DMS 273 (cell line): ENCODE measurements around the gene SPTSSB.
A peak's percentile ranks its signal among the peaks of the same experiment; 100 is the strongest.

ENCODE experiments used
- DNase-seq: peaks from one replicate; lab custom pipeline; 2025; ENCODE audit not compliant: unreplicated experiment; lab: John Stamatoyannopoulos, UW

The SPTSSB gene

DNA sequence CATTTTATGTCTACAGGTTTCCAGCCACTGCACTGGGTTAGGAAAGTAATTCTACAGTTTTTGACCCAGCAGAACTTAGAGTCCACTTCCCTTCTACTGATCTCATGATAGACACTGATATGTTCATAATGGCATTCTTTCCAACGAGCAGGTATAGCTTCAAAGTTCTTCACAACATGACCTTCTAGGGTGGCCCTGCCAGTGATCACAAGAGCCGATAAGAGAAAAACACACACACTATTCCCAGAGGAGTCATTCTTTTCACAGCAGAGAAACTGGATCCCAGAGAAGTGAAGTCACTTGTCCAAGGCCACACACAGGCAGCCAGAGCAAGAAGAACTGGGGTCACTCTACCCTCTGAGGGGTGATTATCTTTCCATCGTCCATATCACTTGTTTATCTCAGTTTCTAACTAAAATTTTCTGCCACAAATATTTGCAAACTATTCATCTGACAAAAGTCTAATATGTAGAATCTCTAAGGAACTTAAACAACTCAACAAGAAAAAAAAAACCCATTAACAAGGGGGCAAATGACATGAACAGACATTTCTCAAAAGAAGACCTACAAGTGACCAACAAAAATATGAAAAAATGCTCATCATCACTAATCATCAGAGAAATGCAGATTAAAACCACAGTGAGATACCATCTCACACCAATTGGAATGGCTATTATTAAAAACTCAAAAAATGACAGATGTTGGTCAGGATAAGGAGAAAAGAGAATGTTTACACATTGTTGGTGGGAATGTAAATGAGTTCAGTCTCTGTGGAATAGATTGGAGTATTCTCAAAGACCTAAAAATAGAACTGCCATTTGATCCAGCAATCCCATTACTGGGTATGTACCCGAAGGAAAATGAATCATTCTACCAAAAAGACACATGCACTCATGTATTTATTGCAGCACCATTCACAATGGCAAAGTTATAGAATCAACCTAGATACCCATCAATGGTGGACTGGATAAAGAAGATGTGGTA, 31.5 kb downstream of the SPTSSB start:
- peak; percentile 32 for DNase-seq

DNA sequence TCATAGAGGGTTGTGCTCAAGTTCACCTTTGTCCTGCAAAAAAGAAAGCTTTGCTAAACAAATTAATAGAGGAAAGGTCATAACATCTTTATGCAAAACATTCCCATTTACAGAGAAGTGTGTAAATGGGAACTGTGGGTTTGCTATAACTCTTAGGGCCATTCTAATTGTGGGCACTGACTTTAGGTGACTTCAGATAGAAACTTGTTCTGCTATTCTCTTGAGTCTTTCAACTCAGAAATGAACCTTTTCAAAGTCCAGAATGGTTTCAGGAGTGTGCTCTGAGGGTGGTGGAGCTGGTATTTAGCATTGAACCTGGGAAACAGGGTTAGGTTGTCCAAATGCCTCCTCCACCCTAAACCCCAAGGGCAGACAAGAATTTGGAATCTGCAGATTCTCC, 34.0 kb downstream of the SPTSSB start:
- DNase-seq: no peak

DNA sequence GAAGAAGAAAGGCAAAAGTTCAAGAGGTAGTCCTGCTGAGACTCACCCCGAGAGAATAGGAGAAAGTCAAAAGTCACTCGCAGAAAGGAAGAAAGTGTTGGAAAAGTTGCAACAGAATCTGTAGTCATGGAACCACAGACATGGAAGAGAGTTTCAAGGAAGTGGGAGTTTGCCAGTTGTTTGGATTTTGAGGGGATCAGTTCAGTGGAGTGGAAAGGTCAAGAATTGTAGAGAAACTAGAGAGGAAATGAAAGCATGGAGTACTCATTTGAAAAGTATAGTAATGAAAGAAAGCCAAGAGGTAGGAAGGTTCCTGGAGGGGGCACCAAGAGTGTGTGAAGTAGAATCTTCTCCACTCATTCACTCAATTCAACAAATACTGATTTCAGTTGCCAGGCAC, 34.7 kb downstream of the SPTSSB start:
- no peak for DNase-seq

DNA sequence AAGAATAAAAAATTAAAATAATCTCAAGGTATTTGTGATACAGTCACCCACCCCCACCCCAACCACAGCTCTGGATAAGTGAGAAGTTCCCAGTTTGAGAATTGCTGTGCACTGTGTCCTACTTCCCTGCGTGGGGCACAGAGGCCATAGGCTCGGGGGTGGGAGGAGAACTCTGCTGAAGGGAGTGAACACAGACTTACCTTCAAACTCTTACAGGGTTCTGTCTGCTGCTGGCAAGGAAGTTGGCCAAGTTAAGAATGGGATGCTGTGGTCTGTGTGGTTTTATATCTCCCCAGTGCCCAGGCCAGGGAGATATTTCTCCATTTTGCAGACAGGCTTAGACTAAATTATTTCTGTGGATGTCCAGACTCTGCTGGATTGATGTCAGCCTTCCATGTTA, 37.6 kb downstream of the SPTSSB start:
- no peak for DNase-seq

DNA sequence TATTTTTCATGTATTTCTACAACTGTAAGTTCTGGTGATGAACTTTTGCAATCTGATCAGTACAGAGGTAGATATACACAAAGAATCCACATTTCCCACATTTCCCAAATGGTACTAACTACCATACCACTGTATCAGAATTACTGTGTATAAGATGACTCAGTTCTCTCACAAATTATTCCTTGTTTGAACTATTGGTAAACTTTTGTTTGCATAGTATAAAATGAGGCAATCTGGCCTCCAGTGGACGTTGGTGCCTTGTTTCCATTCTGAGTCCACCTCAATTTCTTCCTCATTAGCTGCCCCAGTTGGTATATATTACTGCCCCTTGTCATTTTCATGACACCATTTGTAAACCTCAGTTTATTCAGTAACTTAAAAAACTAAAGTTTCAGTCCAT, 38.5 kb downstream of the SPTSSB start:
- DNase-seq: no peak

DNA sequence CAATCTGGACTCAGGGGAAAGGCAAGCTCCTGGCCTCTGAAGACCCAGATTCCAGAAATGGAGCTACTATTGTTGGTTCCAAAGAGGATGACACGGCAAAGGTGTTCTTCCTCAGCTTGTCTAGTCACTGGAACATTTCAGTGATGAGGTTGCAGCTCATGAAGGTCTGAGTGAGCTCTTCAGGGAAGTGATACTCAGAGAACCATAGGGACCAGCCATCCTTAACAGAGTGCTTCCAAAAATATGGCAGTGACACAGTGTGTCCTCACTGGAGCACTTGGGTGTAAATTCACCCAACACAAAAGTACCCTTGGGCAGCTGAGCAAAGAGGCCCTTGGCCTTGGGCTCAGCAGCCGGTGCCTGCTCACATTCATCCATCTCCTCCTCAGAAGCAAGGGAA, 46.3 kb downstream of the SPTSSB start:
- DNase-seq: no peak

DNA sequence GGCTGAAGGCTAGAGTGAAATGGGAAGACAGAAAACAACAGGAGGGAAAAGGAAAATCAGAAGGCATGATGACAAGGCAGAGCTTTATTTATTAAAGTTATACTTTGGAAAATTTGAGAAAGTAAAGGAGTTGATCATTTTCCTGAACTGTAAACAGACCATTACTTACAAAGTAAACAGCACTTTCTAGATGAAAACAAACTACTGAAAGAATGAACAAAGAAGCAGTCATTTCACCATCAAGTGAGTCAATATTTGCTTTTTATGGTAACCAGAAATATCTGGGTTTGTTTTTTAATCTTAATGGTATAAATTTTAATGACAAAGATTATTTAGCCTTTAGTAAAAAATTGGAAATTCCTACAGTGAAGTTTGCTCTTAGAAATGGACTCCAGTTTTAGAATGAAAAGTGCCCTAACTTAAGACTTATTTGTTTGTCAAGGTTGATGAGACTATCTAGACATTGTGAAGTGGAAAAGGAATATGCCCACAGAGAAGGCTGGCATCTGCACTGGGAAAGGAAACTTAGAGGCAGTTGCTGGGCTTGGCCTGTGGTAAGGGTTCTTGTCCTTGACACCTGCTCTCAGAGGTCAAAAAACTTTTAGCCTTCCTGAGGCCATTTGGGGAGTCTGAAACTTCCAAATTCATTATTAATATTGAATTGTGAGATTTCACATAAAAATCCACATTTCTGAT, 47.2 kb downstream of the SPTSSB start:
- no peak for DNase-seq

DNA sequence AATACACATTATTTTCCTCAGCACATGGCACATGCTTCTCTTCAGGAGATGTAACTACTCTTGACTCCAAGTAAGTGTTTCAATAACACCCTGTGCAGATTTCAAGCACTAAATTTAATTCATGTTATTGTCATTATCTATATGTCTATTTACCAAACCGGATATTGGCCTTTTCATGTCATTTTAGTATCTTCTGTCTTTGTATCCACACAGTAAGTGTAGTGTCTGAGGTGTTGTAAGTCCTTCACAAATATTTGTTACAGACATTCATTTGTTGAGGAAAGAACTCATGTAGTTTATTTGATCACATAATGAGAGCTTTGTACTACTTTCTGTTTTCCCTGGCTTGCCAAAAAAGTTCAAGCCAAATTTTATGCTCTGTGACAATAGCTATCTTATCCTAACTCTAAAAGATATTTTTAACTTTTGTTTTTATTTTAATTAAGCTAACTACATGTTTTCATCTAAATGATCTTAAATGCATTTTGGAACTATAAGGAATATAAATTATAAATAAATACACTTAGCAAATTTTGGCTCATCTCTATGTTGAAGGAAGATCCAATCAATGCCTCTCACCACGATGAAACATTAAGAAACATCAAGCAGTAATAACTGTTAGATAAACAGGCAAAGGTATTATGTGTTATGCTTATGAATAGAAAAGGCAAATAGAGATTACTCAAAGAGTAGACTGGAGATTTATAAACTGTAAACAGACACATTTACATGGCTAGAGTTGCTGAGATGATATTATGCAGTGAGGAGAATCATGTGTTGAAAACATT, 48.3 kb downstream of the SPTSSB start:
- no peak for DNase-seq

DNA sequence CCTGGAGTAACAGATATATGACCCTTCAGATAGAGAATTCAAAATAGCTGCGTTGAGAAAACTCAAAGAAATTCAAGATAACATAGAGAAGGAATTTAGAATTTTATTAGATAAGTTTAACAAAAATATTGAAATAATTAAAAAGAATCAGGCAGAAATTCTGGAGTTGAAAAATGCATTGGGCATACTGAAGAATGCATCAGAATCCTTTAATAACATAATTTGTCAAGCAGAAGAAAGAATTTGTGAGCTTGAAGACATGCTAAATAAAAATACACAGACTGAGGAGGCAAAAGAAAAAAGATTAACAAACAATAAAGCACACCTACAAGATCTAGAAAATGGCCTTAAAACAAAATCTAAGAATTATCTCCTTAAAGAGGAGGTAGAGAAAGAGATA, 50.5 kb downstream of the SPTSSB start:
- no peak for DNase-seq

DNA sequence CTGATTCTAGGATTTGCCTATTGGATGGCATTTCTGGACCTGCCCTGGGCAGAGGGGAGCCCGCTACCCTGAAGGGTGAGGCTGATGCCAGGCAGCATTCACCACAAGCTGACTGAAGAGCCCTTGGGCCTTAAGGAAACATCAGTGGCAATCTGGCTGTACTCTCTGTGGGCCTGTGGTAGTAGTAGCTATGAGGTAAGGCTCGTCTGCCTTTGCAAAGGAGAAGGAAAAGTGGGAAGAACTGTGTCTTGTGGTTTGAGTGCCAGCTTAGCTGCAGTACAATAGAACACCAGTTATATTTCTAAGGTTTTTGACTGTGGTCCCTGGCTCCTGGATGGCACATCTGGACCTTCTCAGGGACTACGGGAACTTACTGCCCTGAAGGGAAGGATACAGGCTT, 51.5 kb downstream of the SPTSSB start:
- no peak for DNase-seq

DNA sequence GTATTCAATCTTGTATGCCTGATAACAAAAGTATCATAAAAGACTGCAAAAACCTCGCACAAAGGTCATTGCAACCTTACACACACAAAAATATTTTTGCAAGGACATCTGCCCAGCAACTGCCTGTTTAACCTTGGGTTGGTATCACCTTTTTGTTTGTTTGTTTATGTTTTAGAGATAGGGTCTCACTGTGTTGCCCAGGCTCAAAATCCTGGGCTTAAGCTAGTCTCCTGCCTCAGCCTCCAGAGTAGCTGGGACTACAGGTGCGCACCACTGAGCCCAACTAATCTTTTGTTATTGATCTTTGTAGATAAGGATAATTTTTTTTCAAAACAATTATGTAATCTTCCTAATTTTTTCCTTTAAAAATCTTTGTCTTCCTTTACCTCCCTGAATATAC, 54.2 kb downstream of the SPTSSB start:
- no peak for DNase-seq

DNA sequence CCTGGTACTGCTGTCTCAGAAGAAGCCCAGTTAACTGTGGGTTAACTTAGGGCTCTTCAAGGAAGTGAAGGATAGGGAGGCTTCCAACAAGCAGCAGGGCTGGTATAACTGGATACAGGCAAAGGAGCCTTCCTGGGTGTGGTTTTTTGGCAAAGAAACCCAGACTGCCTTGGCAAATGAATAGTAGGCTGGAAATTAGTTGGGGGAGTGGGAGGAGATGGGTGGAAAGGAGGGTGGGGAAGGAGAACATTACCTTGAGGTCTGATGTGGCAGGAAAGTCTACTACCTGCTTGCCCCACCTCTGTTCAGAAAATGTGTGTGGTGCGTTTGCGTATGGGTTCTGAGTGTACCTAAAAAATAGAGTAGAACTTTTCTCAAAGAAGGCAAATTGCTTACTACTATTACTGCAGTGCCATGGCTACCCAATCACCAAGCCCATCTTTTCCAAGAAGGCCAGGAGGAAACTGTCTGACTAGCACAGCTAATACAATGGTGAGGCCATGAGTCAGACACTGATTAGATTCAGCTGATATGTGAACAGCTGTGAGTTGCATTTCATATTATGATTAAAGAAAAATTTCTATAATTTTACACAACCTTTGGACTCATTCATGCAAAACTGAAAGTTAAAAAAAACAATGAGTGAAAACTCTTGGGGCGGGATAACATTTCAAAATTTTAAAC, 55.2 kb downstream of the SPTSSB start:
- DNase-seq: no peak

DNA sequence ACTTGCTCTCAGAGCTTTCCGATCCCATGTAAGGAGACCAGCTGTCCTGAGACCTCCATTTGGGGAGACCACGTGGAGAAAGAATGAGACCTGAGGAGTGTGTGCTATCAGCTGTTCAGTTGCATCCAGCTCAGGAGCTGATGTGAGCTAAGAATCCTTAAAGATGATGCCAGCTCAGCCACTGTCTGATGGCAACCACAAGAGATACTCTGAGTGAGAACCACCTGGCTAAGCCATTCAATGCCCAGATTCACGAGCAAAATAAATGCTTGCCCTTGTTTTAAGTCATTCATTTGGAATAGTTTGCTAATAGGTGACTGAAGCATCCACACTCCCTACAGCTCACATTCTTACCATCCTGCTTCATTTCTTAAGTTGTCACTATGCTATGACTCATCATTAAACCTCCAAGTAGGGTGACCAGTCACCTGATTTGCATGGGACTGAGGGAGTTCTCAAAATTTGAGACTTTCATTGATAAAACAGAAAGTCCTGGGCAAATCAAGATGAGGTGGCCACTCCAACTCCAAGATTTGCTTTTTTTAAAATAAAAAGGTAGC, 56.4 kb downstream of the SPTSSB start:
- no peak for DNase-seq

DNA sequence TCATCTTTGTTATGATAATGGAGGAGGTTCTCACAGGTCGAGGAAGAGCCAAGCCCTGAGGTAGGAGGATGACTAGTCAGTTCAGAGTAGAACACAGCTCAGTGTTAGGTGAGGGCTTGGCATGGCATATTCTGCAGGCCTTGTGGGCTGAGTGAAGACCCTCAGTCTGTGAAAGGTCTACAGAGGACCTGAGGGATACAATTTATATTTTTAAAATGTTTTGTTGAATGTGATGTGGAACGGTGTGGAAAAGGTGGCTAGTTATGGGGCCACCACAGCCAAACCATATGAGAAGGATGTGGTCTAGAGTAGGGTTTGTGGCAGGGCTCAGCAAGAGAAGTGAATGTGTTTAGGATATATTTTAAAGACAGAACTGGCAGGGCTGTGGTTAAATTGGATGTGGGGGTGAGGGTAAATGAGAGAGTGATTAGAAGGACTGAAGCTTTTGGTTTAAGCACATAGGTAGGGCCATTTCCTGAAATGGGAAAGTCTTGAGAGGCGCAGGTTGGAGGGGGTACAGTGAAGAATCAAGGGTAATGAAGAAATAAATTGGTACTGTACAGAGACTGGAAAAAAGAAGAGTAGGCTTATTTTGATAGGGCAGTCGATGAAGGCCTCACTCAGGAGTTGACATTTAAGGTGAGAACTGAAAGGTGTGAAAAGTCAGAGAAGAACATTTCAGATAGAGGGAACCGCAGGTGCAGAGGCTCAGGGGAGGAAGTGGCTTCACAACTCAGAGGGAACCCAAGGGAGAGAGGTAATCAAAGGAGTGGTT, 60.5 kb downstream of the SPTSSB start:
- DNase-seq: no peak

DNA sequence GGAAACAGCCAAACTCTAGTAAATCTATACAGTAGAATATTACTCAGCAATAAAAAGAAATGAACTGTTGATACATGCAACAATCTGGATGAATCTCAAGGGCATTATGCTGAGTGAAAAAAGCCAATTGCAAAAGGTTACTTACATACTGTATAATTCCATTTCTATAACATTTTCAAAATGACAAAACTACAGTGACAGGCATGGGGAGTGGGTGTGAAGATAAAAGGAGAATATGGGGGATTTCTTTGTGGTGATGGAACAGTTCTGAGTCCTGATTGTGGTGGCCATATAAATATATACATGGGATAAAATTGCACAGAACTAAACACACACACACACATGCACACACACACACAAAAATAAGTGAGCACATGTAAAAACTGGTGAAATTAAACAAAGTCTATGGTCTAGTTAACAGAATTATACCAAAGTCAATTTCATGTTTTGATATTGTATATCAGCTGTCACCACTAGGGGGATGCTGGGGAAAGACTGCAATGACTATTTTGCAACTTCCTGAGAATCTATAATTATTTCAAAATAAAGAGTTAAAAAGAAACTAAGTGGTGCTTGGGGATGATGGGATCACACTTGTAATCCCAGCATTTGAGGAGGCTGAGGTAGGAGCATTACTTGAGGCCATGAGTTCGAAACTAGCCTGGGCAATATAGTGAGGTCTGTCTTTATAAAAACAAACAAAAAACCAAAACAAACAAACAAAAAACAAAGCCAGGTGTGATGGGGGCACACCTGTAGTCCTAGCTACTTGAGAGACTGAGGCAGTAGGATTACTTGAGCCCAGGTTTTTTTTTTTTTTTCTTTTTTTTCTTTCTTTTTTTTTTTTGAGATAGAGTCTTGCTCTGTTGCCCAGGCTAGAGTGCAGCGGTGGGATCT, 66.0 kb downstream of the SPTSSB start:
- DNase-seq: peak; percentile 49

DNA sequence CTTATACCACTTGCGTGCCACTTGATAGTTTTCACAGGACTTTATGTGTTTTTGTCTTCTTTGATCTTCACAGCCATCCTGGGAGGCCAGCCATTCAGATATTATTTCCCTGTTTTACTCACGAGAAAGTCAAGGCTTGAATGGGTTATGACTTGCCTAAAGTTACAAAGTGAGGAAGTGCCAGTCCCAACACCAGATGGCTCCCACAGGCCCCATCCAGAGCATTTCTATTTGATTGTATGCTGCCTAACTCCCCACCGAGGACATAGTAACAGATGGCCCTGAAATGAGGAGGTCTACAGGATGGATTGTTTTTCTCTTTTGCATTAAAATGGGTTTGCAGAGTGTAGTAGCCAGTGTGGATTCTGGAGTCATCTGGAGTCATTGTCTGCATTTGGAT, 74.5 kb downstream of the SPTSSB start:
- peak; percentile 93 for DNase-seq

DNA sequence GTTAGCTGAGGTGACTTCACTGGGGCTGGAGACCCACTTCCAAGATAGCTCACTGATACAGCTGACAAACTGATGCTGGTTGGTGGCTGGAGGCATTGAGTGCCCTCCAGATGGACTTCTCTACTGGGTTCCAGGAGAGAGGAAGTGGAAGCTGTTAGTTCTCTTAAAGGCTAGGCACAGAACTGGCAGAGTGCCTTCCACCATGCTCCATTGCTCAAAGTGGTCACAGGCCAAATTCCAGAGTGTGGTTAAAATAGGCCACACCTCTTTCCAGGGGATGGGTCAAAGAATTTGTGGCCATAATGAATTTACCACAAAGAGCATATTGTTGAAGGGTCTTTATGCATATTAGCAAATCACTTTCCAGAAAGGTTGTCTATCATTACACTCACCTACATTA, 76.0 kb downstream of the SPTSSB start:
- peak; percentile 65 for DNase-seq
